HG03066 (cell line): ENCODE measurements around the gene FAM118A.
"Not testable (repeated sequence)": the region's sequence is repeated elsewhere in the genome, so short reads cannot be mapped to it uniquely, and the experiment has no call there.

Experiments used
- ATAC-seq: cut with Tn5 transposase; IDR thresholded peaks from one replicate; pipeline ENCODE4 v1.9.1; 2021; ENCODE audit warnings: low read depth; ENCODE audit not compliant: unreplicated experiment

FAM118A gene

DNA sequence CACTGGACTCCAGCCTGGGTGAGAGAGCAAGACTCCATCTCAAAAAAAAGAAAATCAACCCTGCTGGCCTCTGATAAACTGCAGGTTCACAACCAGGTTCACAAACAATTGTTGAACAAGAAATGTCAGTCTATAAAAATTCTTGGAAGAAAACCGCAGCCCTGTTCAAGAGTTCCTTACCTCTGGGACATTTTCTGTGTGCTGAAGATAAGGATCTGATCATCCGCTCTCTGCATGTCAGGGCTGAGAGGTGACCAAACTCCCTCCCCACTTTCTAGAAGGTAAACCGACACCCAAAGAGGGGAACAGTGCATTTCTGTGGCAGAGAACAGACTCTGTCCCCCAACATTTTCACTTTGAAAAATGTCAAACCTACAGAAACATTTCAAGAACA, 29.1 kb upstream of the FAM118A start:
- ATAC-seq = no peak

DNA sequence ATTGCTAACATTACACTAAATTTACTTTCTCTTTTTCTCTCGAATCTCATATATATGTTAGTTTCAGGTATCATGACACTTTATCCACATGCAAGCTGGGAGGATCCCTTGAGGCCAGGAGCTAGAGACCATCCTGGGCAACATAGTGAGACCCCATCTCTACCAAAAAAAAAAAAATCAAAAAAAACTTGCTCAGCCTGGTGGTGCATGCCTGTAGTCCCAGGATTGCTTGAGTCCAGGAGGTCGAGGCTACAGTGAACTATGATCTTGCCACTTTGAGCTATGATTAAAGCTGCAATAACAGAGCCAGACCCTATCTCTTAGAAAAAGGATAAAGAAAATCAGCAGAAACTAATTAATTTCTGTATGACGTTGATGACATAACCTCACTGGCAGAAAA, 28.7 kb upstream of the FAM118A start:
- ATAC-seq = no peak

DNA sequence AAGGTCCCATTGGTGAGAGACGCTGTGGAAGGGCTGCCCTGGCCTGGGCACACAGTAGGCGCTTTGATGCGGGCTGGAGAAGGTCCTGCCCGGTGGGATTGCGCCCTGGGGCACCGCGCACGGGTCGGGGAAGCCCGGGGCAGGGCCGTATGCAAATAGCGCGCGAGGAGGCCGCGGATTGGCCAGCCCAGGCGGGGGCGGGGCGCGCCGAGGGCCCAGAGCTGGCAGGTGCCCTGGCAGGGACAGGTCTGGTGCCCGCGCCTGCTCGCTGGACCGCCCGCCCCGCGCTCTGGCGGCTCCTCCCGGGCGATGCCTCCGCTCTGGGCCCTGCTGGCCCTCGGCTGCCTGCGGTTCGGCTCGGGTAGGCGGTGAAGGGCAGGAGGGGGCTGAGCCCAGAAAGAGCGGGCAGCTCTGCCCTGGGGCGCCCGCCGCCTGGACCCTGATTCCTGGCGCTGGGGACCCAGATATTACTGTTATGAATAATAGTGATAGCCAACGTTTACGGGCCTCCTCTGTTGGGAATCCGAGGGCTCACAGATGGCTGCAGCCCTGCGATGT, 24.9 kb upstream of the FAM118A start, which contains the start of gene UPK3A:
TSS of gene UPK3A (plus strand) at position 245 of the 558 bp plus-strand sequence. CDS start at position 310, 65 bp downstream.
- no peak for ATAC-seq

DNA sequence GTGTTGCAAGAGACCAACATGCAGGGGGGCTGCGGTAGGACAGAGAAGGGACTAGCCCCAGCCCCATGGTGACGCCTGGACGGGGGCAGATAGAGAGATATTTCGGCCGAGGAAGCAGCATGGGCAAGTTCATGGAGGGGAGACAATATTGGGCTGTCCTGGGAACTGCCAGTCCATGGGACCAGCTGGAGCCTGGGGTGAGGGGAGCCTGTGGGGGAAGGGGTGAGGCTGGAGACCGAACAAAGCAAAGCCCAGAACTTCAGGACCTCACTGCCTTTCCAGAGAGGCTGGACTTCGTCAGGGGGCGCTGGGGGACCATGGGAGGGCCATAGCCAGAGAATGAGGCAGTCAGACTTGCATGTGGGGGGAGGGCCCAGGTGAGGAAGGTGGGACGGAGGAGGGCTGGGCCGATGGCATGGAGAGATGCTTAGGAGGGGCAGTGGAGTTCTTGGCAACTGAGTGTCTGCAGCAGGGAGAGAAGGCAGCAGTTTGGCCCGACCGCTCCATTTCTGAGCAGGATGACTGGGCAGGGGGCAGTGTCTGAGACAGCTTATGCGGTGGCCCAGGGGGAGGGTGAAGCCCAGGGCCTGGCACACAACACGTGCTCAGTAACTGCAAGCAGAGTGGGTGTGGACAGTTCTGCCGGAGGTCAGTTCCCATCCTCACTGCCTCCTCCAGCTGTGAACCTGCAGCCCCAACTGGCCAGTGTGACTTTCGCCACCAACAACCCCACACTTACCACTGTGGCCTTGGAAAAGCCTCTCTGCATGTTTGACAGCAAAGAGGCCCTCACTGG, 24.3 kb upstream of the FAM118A start:
- no peak for ATAC-seq

DNA sequence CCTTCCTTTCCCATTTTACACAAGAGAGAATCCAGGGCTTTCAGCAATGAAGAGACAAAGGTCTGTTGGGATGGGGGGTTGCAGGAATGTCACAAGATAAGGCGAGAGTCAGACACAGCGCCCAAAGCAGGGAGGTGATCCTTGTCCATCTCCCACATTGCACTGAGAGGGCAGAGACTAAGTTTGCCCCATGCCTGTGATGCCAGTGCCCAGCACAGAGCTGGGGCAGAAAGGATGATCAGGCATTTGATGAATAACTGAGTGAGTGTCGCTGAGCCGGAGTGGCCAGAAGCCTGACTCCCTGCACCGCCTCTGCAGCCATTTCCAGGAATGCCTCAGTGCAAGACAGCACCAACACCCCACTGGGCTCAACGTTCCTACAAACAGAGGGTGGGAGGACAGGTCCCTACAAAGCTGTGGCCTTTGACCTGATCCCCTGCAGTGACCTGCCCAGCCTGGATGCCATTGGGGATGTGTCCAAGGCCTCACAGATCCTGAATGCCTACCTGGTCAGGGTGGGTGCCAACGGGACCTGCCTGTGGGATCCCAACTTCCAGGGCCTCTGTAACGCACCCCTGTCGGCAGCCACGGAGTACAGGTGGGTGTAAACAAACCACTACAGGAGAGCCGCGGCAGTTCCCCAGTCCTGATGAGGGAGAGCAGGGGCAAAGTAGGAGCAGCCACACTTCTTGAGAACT, 22.7 kb upstream of the FAM118A start:
- no peak for ATAC-seq

DNA sequence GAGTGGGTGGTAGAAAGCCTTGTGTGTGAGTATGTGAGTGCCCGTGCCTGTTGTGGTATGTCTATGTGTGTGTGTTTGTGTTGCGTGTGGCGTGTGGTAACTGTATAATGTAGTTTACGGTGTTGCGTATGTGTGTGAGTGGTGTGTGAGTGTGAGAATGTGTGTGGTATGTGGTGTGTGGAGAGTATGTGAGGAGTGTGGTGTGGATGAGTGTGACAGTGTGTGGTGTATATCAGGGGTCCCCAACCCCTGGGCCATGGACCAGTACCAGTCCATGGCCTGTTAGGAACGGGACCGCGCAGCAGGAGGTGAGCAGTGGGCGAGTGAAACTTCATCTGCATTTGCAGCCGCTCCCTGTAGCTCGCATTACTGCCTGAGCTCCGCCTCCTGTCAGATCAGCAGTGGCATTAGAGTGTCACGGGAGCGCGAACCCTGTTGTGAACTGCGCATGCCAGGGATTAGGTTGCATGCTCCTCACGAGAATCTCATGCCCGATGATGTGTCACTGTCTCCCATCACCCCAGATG, 19.3 kb upstream of the FAM118A start:
- ATAC-seq = no peak

DNA sequence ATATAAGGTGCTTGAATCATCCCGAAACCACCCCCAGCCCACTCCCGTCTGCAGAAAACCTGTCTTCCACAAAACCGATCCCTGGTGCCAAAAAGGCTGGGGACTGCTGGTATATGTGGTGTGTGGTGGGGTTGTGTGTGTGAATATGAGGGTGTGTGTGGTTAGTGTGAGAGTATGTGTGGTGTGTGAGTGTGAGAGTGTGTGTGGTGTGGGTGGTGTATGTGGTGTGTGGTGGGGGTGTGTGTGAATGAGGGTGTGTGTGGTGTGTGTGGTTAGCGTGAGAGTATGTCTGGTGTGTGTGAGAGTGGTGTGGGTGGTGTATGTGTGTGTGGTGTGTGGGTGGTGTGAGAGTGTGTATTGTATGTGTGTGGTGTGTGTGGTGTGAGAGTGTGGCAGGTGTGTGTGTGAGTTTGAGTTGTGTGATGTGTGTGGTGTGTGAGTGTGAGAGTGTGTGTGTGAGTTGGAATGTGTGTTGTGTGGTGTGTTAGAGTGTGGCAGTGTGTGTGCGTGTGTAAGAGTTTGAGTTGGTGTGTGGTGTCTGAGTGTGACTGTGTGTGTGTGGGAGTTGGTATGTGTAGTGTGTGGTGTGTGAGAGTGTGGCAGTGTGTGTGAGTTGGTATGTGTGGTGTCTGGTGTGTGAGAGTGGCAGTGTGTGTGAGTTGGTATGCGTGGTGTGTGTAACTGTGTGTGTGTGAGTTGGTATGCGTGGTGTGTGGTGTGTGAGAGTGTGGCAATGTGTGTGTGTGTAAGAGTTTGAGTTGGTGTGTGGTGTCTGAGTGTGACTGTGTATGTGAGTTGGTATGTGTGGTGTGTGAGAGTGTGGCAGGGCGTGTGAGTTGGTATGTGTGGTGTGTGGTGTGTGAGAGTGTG, 18.4 kb upstream of the FAM118A start:
- ATAC-seq = no peak

DNA sequence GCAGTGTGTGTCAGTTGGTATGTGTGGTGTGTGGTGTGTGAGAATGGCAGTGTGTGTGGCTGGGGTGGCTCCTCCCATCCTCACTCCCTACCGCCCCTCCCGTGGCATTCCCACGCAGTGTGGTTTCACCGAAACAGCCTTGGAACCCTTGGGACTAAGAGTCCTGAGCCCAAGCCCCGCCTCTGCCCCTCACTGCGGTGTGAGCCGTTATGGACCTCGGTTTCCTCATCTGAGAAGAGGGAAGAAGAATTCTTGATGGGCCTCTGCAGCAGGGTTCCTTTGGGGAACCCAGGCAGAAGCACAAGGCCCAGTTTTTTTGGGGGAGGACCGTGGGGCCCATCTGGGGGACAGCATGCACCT, 17.8 kb upstream of the FAM118A start:
- no peak for ATAC-seq

DNA sequence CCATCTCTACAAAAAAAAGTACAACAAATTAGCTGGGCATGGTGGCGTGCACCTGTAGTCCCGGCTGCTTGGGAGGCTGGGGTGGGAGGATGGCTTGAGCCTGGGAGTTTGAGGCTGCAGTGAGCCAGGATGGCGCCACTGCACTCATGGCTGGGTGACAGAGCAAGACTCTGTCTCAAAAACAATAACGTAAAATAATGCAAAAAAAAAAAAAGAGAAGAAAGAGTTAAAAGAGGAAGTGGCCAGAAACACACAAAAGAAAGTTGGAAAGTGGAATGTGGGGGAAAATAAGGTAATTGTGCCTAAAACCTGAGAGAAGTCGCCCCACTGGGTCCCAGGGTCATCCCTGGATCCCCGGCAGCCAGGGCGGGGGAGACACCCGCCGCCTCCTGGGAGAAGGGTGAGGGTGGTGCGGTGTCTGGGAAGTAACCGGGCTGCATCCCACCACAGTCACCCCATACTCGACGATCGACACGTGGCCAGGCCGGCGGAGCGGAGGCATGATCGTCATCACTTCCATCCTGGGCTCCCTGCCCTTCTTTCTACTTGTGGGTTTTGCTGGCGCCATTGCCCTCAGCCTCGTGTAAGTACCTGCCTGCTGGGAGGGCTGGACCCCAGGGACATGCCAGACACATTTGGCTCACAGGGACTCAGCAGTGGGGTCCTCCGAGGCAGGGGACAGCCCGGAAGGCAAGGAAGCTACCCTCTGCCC, 16.8 kb upstream of the FAM118A start:
- no peak for ATAC-seq

DNA sequence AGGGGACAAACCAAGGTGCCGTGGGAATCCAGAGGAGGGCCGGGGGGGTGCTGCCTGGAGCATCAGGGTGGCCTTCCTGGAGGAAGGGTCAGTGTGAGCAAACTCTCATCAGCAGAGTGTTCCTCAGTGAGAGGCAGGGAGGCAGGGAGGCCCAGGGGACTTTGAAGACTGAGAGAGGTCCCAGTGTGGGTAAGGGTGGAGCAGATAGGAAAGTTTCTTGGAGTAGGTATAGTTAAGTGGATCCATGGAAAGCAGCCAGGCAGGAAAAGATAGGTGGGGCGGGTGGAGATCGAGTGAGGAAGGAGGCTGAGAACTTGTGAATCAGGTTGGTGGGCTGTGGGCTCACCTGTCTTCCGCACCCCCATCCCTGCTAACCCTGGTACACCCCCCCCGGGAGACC, 15.7 kb upstream of the FAM118A start:
- ATAC-seq = no peak

DNA sequence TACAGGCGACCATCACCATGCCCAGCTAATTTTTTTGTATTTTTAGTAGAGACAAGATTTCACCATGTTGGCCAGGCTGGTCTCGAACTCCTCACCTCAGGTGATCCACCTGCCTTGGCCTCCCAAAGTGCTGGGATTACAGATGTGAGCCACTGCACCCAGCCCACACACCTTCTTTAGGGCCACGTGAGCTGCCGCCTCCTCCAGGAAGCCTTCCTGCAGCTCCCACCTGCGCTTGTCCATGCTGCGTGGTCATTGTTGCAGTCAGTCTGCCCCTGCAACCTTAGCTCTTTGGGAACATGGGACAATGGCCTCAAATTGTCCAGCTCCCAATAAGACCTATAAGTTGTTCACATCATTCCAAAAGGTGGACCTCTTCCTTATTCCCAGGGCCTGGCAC, 14.7 kb upstream of the FAM118A start:
- ATAC-seq = not testable (repeated sequence)

DNA sequence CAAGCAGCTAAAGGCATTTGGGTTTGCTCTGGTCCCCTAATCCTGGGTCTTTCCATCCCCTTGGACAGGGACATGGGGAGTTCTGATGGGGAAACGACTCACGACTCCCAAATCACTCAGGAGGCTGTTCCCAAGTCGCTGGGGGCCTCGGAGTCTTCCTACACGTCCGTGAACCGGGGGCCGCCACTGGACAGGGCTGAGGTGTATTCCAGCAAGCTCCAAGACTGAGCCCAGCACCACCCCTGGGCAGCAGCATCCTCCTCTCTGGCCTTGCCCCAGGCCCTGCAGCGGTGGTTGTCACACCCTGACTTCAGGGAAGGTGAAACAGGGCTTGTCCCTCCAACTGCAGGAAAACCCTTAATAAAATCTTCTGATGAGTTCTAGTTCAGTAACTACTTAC, 14.2 kb upstream of the FAM118A start:
- ATAC-seq = no peak

DNA sequence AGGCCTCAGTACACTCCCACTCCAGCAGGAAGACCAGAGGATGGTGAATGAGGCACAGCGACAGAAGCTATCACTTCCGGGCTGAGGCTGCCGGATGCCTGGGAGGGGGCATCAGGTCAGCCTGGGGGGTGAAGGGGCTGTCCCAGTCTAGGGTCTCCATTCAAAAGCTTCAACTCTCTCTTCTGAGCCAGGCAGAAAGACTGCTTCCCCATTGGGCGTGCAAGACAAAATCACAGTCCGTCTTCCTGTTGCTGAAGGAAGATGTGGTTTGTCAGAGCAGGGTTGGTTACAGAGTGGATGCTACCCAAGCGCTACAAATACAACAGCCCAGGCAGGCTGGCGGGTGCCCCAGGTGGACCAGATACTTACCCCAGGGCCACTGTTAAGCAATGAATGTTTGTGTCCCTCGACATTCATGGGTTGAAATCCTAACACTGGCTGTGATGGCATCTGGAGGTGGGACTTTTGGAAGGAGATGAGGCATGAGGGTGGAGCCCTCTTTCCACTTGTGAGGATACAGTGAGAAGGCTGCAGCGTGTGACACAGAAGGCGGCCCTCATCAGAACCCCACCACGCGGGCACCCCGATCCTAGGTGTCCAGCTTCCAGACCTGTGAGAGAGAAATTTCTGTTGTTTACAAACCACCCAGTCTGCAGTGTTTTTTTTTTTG, 13.0 kb upstream of the FAM118A start:
- no peak for ATAC-seq

DNA sequence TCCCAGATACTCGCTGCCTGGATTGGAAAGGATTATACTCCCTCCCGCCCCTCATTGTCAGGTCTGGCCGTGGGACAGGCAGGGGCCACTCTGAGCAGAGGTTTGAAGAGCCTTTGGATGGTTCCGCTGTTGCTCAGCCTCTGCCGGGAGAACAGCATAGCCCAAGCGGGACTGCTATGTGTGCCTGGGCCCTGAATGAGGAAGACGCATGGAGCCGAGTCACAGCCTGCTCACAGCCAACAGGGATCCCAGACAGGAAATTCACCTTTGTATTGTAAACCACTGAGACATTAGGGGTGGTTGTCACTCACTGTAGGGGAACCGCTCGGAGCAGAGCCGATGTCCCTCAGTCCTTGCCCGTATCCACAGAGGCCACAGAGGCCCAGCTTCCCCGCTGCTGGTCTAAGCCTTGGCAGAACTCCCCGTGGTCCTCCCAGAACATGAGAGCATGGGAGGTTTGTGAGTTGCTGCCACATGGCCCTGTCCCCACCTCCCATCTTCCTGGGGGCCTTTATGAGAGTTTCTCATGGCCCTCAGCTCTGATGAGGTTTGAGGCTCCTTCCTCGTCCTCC, 10.7 kb upstream of the FAM118A start:
- no peak for ATAC-seq

DNA sequence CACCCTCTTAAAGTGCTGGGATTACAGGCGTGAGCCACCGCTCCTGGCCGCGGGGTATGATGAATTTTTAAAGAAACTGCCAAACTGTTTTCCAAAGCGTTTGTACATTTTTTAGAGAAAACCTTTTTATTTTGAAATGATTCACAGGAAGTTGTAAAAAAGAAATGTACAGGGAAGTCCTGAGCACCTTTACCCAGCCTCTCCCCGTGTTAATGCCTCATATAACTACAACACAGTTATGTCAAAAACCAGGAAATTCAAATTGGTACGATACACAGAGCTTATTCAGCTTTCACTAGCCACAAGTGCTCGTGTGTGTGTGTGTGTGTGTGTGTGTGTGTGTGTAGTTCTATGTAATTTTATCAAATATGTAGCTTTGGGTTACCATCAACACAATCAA, 7.0 kb upstream of the FAM118A start:
- ATAC-seq = no peak

DNA sequence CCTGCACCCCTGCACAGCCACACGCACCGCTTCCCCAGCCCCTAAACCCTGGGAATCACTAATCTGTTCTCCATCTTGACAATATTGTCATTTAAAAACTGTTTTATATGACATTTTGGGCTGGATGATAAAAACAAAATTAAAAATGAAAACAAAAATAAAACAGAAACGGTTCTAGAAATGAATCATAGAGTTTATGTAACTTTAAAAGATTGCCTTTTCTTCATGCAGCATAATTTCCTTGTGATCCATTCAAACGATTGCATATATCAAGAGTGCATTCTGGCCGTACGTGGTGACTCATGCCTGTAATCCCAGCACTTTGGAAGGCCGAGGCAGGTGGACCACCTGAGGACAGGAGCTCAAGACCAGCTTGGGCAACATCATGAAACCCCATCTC, 6.6 kb upstream of the FAM118A start:
- no peak for ATAC-seq

DNA sequence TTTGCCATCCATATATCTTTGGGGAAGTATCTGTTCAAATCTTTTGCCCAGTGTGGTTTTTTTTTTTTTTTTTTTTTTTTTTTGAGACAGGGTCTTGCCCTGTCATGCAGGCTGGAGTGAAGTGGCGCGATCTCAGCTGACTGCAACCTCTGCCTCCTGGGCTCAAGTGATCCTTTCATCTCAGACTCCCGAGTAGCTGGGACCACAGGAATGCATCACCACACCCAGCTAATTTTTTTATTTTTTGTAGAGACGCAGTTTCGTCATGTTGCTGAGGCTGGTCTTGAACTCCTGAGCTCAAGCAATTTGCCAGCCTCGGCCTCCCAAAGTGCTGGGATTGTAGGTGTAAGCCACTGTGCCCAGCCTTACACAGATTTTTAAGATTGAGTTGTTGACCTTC, 4.8 kb upstream of the FAM118A start:
- no peak for ATAC-seq

DNA sequence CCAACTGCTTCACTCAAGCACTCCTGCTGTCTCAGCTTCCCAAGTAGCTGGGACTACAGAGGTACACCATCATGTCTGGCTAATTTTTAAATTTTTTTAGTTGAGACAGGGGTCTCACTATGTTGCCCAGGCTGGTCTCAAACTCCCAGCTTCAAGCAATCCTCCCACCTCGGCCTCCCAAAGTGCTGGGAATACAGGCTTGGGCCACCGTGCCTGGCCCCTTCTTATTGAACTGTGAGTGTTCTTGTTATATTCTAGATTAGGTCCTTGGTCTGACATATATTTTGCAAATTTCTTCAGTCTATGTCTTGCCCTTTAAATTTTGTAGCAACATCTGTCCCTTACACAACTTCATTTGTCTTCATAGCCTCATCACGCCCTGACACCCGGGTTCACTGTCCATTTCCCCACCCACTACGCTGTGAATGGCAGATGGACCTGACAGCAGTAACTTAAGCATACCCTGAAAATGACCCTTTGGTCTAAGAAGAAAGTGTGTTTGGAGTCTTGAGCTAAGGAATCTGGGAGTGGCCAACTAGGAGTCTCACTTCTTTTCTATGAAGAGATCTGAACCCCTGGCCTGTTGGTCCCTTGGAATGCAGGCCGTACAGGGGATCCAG, 4.2 kb upstream of the FAM118A start:
- ATAC-seq = no peak

DNA sequence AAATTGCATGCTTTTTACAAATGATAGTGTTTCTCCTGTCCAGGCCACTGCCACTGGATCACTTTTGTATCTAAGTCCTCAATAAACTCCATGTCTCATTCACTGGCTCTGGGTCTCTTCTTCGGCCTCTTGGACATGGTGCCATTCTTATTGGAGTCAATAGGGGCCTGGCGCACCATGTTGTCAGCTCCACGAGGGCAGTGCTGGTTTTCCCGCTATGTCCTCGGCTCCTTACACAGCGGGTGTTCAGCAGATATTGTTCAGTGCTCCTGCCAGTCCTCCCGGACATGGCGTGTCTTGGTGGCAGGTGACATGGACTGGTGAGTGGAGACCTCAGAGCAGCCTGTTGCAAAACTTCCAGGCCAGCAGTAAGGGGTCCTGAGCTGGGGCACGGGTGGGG, 3.6 kb upstream of the FAM118A start:
- no peak for ATAC-seq
